Neural cell (in vitro differentiated cells): ENCODE data around the gene SMAP2.

Experiments used
- CTCF ChIP-seq: fragments of 450-650 bp; IDR thresholded peaks from 2 replicates; pipeline ENCODE4 v1.5.1; 2014; ENCODE audit warnings: antibody characterized with exemption, mild to moderate bottlenecking, moderate library complexity; ENCODE audit not compliant: poor library complexity, severe bottlenecking
- EP300 ChIP-seq: fragments of 450-650 bp; conservative IDR thresholded peaks from 2 replicates; pipeline ENCODE4 v1.6.1; 2014; ENCODE audit warnings: antibody characterized with exemption, mild to moderate bottlenecking, moderate library complexity; ENCODE audit not compliant: poor library complexity, severe bottlenecking
- EZH2 ChIP-seq: fragments of 200-600, 300-800 bp; shearing (Covaris generic), sonication (generic); IDR thresholded peaks from 2 replicates; pipeline ENCODE4 v1.6.1; 2014; ENCODE audit warnings: antibody characterized with exemption, low read length, borderline replicate concordance, mild to moderate bottlenecking; ENCODE audit not compliant: insufficient read depth, poor library complexity, severe bottlenecking
- MXI1 ChIP-seq: fragments of 450-650 bp; conservative IDR thresholded peaks from 2 replicates; pipeline ENCODE4 v1.6.1; 2014; ENCODE audit warnings: antibody characterized with exemption, mild to moderate bottlenecking; ENCODE audit not compliant: poor library complexity, severe bottlenecking
- POLR2AphosphoS5 ChIP-seq: IDR thresholded peaks from 2 replicates; pipeline ENCODE4 v1.6.1; 2012
- RAD21 ChIP-seq: fragments of 450-650 bp; conservative IDR thresholded peaks from 2 replicates; pipeline ENCODE4 v1.6.1; 2014; ENCODE audit warnings: antibody characterized with exemption, mild to moderate bottlenecking, moderate library complexity
- REST ChIP-seq: IDR thresholded peaks from 2 replicates; pipeline ENCODE4 v1.6.1; 2012; ENCODE audit warnings: borderline replicate concordance
- SMC3 ChIP-seq: fragments of 450-650 bp; conservative IDR thresholded peaks from 2 replicates; pipeline ENCODE4 v1.6.1; 2014; ENCODE audit warnings: antibody characterized with exemption, mild to moderate bottlenecking, moderate library complexity; ENCODE audit not compliant: poor library complexity
- TAF1 ChIP-seq: IDR thresholded peaks from 2 replicates; pipeline ENCODE4 v1.6.1; 2012; ENCODE audit warnings: low read depth

- TF ChIP-seq CTCF (no peak), MXI1 (no peak), RAD21 (no peak), TAF1 (no peak), REST (no peak), POLR2AphosphoS5 (no peak), EP300 (no peak), EZH2 (no peak), SMC3 (no peak)
Observed at GRCh38 chr1:40395190-40396175, 22.0 kb downstream of the SMAP2 start.
